Stimulated activated naive CD8-positive, alpha-beta T cell treated with anti-CD3 and anti-CD28 coated beads, Interleukin-15, Interleukin-2, amounts not matched to agents 100 ng/mL and 50 ng/mL, for 24 hours (primary cell): ENCODE data around the gene MINPP1.
"Not testable (repeated sequence)": the region's sequence is repeated elsewhere in the genome, so short reads cannot be mapped to it uniquely, and the experiment has no call there.

ENCODE experiments used
- H3K27ac Mint-ChIP-seq: one replicate; pipeline ENCODE4 v1.8.0; 2021; ENCODE audit warnings: mild to moderate bottlenecking, mixed read lengths
- H3K27me3 Mint-ChIP-seq: one replicate; pipeline ENCODE4 v1.8.0; 2021; ENCODE audit warnings: mixed read lengths
- H3K36me3 Mint-ChIP-seq: one replicate; pipeline ENCODE4 v1.8.0; 2021; ENCODE audit warnings: low read depth, mixed read lengths
- H3K4me1 Mint-ChIP-seq: one replicate; pipeline ENCODE4 v1.8.0; 2021; ENCODE audit warnings: low read depth, mixed read lengths
- H3K4me3 Mint-ChIP-seq: one replicate; pipeline ENCODE4 v1.8.0; 2021; ENCODE audit warnings: mild to moderate bottlenecking, mixed read lengths
- H3K9me3 Mint-ChIP-seq: one replicate; pipeline ENCODE4 v1.8.0; 2021; ENCODE audit warnings: mixed read lengths

The MINPP1 gene

GRCh38 chr10:87504640-87505365 lies at the start of gene MINPP1:
MINPP1 (plus strand) TSS chr10:87504893; CDS start chr10:87504916, 23 bp downstream.
- peaks cover 15% of the 10 kb centered on the region for H3K36me3 Mint-ChIP-seq
- peak within 1 kb of the TSS; percentile 85 for H3K27ac Mint-ChIP-seq
- H3K27me3 Mint-ChIP-seq, result peaks cover 5% of the 10 kb centered on the region
- H3K9me3 Mint-ChIP-seq, result no peaks in the 10 kb centered on the region
- H3K4me1 Mint-ChIP-seq, result peaks cover 44% of the 10 kb centered on the region
- H3K4me3 Mint-ChIP-seq, result peak within 1 kb of the TSS; percentile 89

- not testable (repeated sequence) for H3K4me1 Mint-ChIP-seq, H3K9me3 Mint-ChIP-seq, H3K36me3 Mint-ChIP-seq, H3K27me3 Mint-ChIP-seq, H3K4me3 Mint-ChIP-seq, H3K27ac Mint-ChIP-seq
Measured at GRCh38 chr10:87456586-87457220, 48.0 kb upstream of the MINPP1 start.

- not testable (repeated sequence) for H3K27me3 Mint-ChIP-seq, H3K4me1 Mint-ChIP-seq, H3K36me3 Mint-ChIP-seq, H3K9me3 Mint-ChIP-seq, H3K27ac Mint-ChIP-seq, H3K4me3 Mint-ChIP-seq
Measured at GRCh38 chr10:87461751-87462150, 42.9 kb upstream of the MINPP1 start.

- not testable (repeated sequence) for H3K4me1 Mint-ChIP-seq
Measured at GRCh38 chr10:87466849-87467248, 37.8 kb upstream of the MINPP1 start.

GRCh38 chr10:87488733-87489132 lies 16.0 kb upstream of the MINPP1 start:
- H3K36me3 Mint-ChIP-seq, H3K4me1 Mint-ChIP-seq, H3K27ac Mint-ChIP-seq, H3K9me3 Mint-ChIP-seq, H3K27me3 Mint-ChIP-seq, H3K4me3 Mint-ChIP-seq: not testable (repeated sequence)

More at GRCh38 chr10:87466849-87467248, 37.8 kb upstream of the MINPP1 start:
- H3K27ac Mint-ChIP-seq, H3K4me3 Mint-ChIP-seq, H3K27me3 Mint-ChIP-seq, H3K9me3 Mint-ChIP-seq, H3K36me3 Mint-ChIP-seq: not testable (repeated sequence)

- not testable (repeated sequence) for H3K27ac Mint-ChIP-seq, H3K4me1 Mint-ChIP-seq, H3K36me3 Mint-ChIP-seq, H3K4me3 Mint-ChIP-seq, H3K9me3 Mint-ChIP-seq, H3K27me3 Mint-ChIP-seq
Measured at GRCh38 chr10:87490285-87490684, 14.4 kb upstream of the MINPP1 start.

GRCh38 chr10:87492450-87492849 lies 12.2 kb upstream of the MINPP1 start:
- H3K4me1 Mint-ChIP-seq, H3K36me3 Mint-ChIP-seq, H3K4me3 Mint-ChIP-seq, H3K27ac Mint-ChIP-seq, H3K9me3 Mint-ChIP-seq, H3K27me3 Mint-ChIP-seq: not testable (repeated sequence)

- peaks cover 10% of the 10 kb centered on the region for H3K27me3 Mint-ChIP-seq
Measured at GRCh38 chr10:87495446-87495845, 9.2 kb upstream of the MINPP1 start.

GRCh38 chr10:87497386-87497785 lies 7.3 kb upstream of the MINPP1 start:
- H3K9me3 Mint-ChIP-seq, H3K4me1 Mint-ChIP-seq, H3K27ac Mint-ChIP-seq, H3K4me3 Mint-ChIP-seq, H3K36me3 Mint-ChIP-seq: not testable (repeated sequence)
- peaks cover 16% of the 10 kb centered on the region for H3K27me3 Mint-ChIP-seq

More at GRCh38 chr10:87495446-87495845, 9.2 kb upstream of the MINPP1 start:
- not testable (repeated sequence) for H3K9me3 Mint-ChIP-seq, H3K4me1 Mint-ChIP-seq, H3K27ac Mint-ChIP-seq, H3K36me3 Mint-ChIP-seq, H3K4me3 Mint-ChIP-seq

GRCh38 chr10:87498106-87498789 lies 6.4 kb upstream of the MINPP1 start:
- H3K27ac Mint-ChIP-seq, H3K9me3 Mint-ChIP-seq, H3K4me3 Mint-ChIP-seq, H3K4me1 Mint-ChIP-seq, H3K36me3 Mint-ChIP-seq: not testable (repeated sequence)
- H3K27me3 Mint-ChIP-seq, result peaks cover 16% of the 10 kb centered on the region

- H3K27ac Mint-ChIP-seq, result no peak overlapping the region
- H3K4me1 Mint-ChIP-seq, result peaks cover 14% of the 10 kb centered on the region
- H3K4me3 Mint-ChIP-seq, result no peak overlapping the region
Measured at GRCh38 chr10:87500646-87501048, 4.0 kb upstream of the MINPP1 start.

GRCh38 chr10:87503401-87503800 lies 1.3 kb upstream of the MINPP1 start:
- Mint-ChIP-seq H3K9me3 (no peaks in the 10 kb centered on the region), H3K4me1 (peaks cover 36% of the 10 kb centered on the region), H3K27me3 (peaks cover 5% of the 10 kb centered on the region), H3K36me3 (peaks cover 2% of the 10 kb centered on the region), H3K4me3 (peak overlapping the region; percentile 89), H3K27ac (no peak overlapping the region)

More at GRCh38 chr10:87500646-87501048, 4.0 kb upstream of the MINPP1 start:
- Mint-ChIP-seq H3K36me3 (no peaks in the 10 kb centered on the region), H3K27me3 (peaks cover 16% of the 10 kb centered on the region), H3K9me3 (no peaks in the 10 kb centered on the region)

- H3K27ac Mint-ChIP-seq, result peak overlapping the region; percentile 81
- peaks cover 7% of the 10 kb centered on the region for H3K36me3 Mint-ChIP-seq
- peaks cover 5% of the 10 kb centered on the region for H3K27me3 Mint-ChIP-seq
- peaks cover 41% of the 10 kb centered on the region for H3K4me1 Mint-ChIP-seq
- no peaks in the 10 kb centered on the region for H3K9me3 Mint-ChIP-seq
- peak overlapping the region; percentile 89 for H3K4me3 Mint-ChIP-seq
Measured at GRCh38 chr10:87503886-87504285, 807 bp upstream of the MINPP1 start.

- H3K4me3 Mint-ChIP-seq, result peak overlapping the region; percentile 89
- H3K27me3 Mint-ChIP-seq, result peaks cover 5% of the 10 kb centered on the region
Measured at GRCh38 chr10:87504307-87504639, 420 bp upstream of the MINPP1 start.

GRCh38 chr10:87505366-87506111 lies 846 bp downstream of the MINPP1 start:
- Mint-ChIP-seq H3K4me3 (peak overlapping the region; percentile 89), H3K27ac (peak overlapping the region; percentile 85), H3K36me3 (peaks cover 18% of the 10 kb centered on the region), H3K4me1 (peaks cover 44% of the 10 kb centered on the region), H3K27me3 (peaks cover 5% of the 10 kb centered on the region), H3K9me3 (no peaks in the 10 kb centered on the region)

More at GRCh38 chr10:87504307-87504639, 420 bp upstream of the MINPP1 start:
- Mint-ChIP-seq H3K4me1 (peaks cover 41% of the 10 kb centered on the region), H3K9me3 (no peaks in the 10 kb centered on the region), H3K27ac (peak overlapping the region; percentile 81), H3K36me3 (peaks cover 11% of the 10 kb centered on the region)
